Suprapubic skin (tissue), 4 donors: ENCODE data around the gene C1R. TPM values are rescaled to one million over a fixed set of nuclear protein-coding genes. Genes with fewer than 3 reads are reported as not detected.

ENCODE experiments used
- DNase-seq, 2 donors: peaks; one replicate each; pipeline ENCODE4 v3.0.0-alpha.2; 2019; ENCODE audit warnings: low spot score in 2 of 2
- H3K27ac ChIP-seq: fragments of 200-600 bp; sonication (generic); one replicate; pipeline ENCODE4 v1.5.1; 2019
- H3K27me3 ChIP-seq: fragments of 200-600 bp; sonication (generic); one replicate; pipeline ENCODE4 v1.5.1; 2019
- H3K36me3 ChIP-seq: fragments of 200-600 bp; sonication (generic); one replicate; pipeline ENCODE4 v1.5.1; 2019
- H3K4me1 ChIP-seq: fragments of 200-600 bp; sonication (generic); one replicate; pipeline ENCODE4 v1.5.1; 2019
- H3K4me3 ChIP-seq: fragments of 200-600 bp; sonication (generic); one replicate; pipeline ENCODE4 v1.5.1; 2019; ENCODE audit warnings: mild to moderate bottlenecking
- H3K9me3 ChIP-seq: fragments of 200-600 bp; sonication (generic); one replicate; pipeline ENCODE4 v1.5.1; 2019
- EP300 ChIP-seq: sonication (generic); formaldehyde crosslinking; IDR thresholded peaks from one replicate; pipeline ENCODE4 v1.6.1; 2017; ENCODE audit warnings: antibody characterized with exemption
- POLR2A ChIP-seq, 2 donors: fragments of 450-650 bp; IDR thresholded peaks; one replicate each; pipeline ENCODE4 v1.6.1; 2017; ENCODE audit warnings: antibody characterized with exemption in 2 of 2, mild to moderate bottlenecking in 2 of 2, moderate library complexity in 2 of 2
- POLR2AphosphoS5 ChIP-seq, 3 donors: sonication (generic); formaldehyde crosslinking; IDR thresholded peaks; one replicate each; pipeline ENCODE4 v1.6.1; 2017; ENCODE audit warnings: antibody characterized with exemption in 3 of 3
- WGBS: methylation state at CpG from one replicate; pipeline ENCODE4 v1.1.5; 2018; 5-methylcytosine and 5-hydroxymethylcytosine counted together
- total RNA-seq, 4 donors: library from RNA; depleted of rRNA; stranded (reverse); fragments of >200 nt; gene quantifications; one replicate each; pipeline ENCODE4 v1.1.0, GENCODE V29; 2016
- TF ChIP-seq, protein P1 (sequence below), 2 donors: fragments of 200-600 bp in 1 of 2; fragments of 450-650 bp in 1 of 2; sonication (generic) in 1 of 2; IDR thresholded peaks; one replicate each; pipeline ENCODE4 v1.5.1; 2016 to 2019; ENCODE audit warnings: antibody characterized with exemption in 2 of 2, mild to moderate bottlenecking in 1 of 2, moderate library complexity in 1 of 2

Gene C1R
- total RNA-seq, 4 donors from 2014 or later = 70.2 to 166 (median 95.4) TPM

DNA sequence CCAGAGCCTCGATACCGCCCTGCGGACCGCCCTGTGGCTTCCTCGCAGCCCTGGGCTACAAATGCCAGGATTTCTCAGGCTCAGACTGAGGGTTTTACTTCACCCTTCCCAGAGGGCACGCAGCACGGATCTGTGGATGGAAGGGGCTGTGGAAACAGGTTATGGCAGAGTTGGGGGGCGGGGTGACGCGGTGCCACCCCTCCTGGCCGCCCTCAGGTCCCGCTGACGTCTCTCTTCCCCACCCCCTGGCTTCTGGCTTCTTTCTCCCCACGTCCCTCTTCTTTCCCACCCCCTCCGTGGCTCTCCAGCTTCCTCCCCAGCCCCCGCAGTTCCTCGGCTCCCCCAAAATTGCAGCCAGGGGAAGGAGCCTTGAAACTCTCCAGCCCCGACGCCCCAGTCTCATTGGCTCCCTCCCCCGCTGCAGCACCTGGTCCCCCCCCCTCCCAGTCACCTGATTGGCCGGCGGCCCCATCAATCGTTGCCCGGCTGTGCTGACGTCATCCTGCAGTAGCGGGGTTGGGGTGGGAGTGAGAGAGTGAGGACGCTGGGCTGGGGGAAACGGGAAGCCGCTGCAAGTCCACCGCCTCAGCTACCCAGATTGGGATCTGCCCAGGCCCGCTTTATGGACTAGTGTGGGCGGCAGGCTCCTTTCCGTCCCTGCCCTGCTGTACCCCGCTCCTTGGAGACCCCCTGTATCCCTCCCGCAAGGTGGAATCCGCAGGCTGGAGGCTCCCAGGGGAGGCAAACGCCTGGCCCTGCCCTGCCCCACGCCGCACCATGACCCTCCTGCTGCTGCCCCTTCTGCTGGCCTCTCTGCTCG lies 37.8 kb upstream of the C1R start, which contains the start of gene CLSTN3:
CLSTN3 (plus strand) TSS at position 500 of the 820 bp plus-strand sequence; CDS start at position 778, 278 bp downstream.
- 1% methylated on average over 26 of the region's 40 CpGs for WGBS
- H3K27ac ChIP-seq = peak within 1 kb of the TSS; percentile 19
- H3K36me3 ChIP-seq = peaks cover 4% of the 10 kb centered on the region
- no peaks in the 10 kb centered on the region for H3K27me3 ChIP-seq
- peak within 1 kb of the TSS; percentile 62 for H3K4me3 ChIP-seq
- peaks cover 30% of the 10 kb centered on the region for H3K4me1 ChIP-seq
- peak; percentile 83 to 90 for DNase-seq
- no peak for TF ChIP-seq POLR2AphosphoS5 (IDR thresholded peaks at IDR 0.05)
- H3K9me3 ChIP-seq = no peaks in the 10 kb centered on the region

DNA sequence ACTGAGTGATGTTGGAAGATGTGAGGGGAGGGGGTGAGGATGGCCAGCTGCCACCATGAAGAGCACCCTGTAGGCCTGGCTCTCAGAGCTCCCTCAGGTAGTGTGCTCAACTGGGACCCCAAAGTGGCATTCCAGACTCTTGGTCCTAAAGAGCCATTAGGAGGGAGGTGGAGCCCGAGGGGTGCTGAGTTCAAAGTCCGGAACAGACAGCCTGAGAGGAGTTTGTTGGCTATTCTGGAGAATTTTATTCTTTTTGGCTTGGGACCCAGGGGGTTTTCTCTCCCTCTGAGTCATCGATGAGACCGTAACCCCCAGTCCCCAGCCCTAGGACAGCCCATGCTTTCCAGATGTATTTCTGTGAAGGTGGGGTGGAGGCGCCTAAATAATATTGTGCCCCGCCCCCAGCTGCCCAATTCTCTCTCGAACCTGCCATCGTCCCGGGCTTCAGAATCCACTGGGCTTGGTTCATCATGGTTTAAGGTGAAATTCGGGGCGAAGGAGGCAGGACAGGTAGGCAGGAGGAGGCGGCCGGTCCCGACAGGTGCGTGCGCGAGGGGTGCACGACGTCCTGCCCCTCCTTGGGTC lies 37.1 kb upstream of the C1R start:
- Histone ChIP-seq H3K9me3 (no peaks in the 10 kb centered on the region), H3K27ac (no peak overlapping the region), H3K4me1 (peaks cover 30% of the 10 kb centered on the region), H3K36me3 (peaks cover 4% of the 10 kb centered on the region), H3K27me3 (no peaks in the 10 kb centered on the region), H3K4me3 (peak overlapping the region; percentile 62)
- DNase-seq = no peak
- WGBS = 4% methylated on average over 16 of the region's 19 CpGs
- TF ChIP-seq POLR2AphosphoS5 (IDR thresholded peaks at IDR 0.05) (no peak), POLR2A (IDR thresholded peaks at IDR 0.05) (no peak), EP300 (no peak)
- TF ChIP-seq, protein P1, sequence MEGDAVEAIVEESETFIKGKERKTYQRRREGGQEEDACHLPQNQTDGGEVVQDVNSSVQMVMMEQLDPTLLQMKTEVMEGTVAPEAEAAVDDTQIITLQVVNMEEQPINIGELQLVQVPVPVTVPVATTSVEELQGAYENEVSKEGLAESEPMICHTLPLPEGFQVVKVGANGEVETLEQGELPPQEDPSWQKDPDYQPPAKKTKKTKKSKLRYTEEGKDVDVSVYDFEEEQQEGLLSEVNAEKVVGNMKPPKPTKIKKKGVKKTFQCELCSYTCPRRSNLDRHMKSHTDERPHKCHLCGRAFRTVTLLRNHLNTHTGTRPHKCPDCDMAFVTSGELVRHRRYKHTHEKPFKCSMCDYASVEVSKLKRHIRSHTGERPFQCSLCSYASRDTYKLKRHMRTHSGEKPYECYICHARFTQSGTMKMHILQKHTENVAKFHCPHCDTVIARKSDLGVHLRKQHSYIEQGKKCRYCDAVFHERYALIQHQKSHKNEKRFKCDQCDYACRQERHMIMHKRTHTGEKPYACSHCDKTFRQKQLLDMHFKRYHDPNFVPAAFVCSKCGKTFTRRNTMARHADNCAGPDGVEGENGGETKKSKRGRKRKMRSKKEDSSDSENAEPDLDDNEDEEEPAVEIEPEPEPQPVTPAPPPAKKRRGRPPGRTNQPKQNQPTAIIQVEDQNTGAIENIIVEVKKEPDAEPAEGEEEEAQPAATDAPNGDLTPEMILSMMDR (IDR thresholded peaks at IDR 0.05) = no peak

DNA sequence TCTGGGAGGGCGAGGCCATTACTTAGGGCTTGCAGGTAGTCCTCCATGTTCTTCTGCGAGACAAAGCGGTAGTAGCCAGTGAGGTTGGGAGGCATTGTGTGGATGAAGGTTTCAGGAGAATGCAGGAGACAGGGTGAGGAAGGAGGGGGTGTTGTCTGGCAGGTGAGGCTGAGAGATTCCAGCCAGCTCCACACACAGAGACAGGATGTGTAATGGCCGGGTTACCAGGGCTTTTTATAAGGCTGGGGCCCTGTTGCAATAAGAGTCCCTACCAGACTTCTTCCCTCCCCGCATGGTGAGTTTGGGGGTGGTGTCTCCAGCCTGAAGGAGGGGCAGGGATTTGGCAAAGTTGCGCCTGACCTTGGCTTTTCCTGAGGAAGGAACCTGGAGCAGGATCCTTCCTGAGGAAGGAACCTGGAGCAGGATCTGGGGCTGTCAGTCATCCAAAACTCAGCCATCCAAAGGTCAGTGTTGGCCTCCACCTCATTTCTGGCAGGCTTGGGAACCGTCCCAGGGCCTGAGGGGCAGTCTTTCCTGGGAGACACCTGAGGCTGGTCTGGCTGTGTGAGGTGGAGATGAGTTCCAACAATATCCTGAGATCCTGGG lies 36.5 kb upstream of the C1R start, which contains the start of gene RBP5:
RBP5 (minus strand) TSS at position 209 of the 606 bp plus-strand sequence; CDS start at position 95, 114 bp downstream.
- peaks cover 4% of the 10 kb centered on the region for H3K36me3 ChIP-seq
- 48% methylated on average over 7 of the region's 7 CpGs for WGBS
- no peak for DNase-seq
- TF ChIP-seq POLR2A (IDR thresholded peaks at IDR 0.05) = no peak
- TF ChIP-seq, protein P1 (IDR thresholded peaks at IDR 0.05) = no peak
- no peak for TF ChIP-seq EP300
- H3K9me3 ChIP-seq = no peaks in the 10 kb centered on the region
- H3K27me3 ChIP-seq = no peaks in the 10 kb centered on the region
- H3K4me1 ChIP-seq = peaks cover 30% of the 10 kb centered on the region
- peak within 1 kb of the TSS; percentile 62 for H3K4me3 ChIP-seq
- H3K27ac ChIP-seq = no peak within 1 kb of the TSS

DNA sequence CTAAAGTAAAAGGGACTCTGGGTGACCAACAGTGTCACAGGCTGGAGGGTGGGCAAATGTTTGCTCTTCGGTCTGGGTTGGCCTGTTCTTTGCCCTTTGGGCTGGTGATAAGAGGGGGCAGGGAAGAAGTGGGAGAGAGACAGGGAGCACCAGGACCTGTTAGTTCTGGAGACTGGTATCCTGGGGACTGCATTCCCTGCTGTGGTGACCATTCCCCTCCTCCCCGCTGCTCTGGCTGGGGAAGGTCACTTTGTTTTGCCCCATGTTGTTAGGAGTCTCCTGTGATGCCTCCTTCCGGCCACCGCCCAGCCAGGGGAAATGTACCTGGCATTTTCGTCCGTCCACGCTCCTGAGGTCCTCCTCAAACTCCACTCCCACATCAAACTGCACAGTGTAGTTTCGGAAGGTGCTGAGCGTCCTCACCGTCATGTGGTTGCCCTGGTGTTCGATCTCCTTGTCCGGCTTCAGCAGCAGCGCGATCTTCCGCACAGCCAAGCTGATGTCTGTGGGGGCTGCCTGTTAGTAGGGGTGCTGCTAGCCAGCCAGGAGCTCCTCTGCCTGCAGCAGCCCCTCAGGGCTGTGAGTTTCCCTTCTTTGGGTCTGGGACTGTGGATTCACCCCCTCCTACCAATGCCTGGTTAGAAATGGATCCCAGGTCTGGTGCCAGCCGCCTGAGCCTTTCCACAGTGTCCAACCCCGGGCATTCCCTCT lies 35.8 kb upstream of the C1R start:
- Histone ChIP-seq H3K27ac (no peak overlapping the region), H3K4me3 (no peak overlapping the region)
- WGBS = 89% methylated on average over 10 of the region's 17 CpGs

More for the DNA sequence above, 35.8 kb upstream of the C1R start:
- no peaks in the 10 kb centered on the region for H3K27me3 ChIP-seq
- DNase-seq = no peak
- no peaks in the 10 kb centered on the region for H3K36me3 ChIP-seq
- H3K9me3 ChIP-seq = no peaks in the 10 kb centered on the region
- peaks cover 30% of the 10 kb centered on the region for H3K4me1 ChIP-seq
- TF ChIP-seq POLR2AphosphoS5 (IDR thresholded peaks at IDR 0.05) (no peak), EP300 (no peak), POLR2A (IDR thresholded peaks at IDR 0.05) (no peak)
- TF ChIP-seq, protein P1 (IDR thresholded peaks at IDR 0.05) = no peak
